ENCODE measurements around the gene ABCA1. TPM values are rescaled to one million over a fixed set of nuclear protein-coding genes. Genes with fewer than 3 reads are reported as not detected.

ABCA1 gene
- total and polyA plus RNA-seq, 2 of the 13 experiments (the other 11 are each of a cell fraction or from before 2014, with no cell fraction given): 26.8 to 63.8 TPM

GRCh38 chr9:104927216-104927911, 591 bp downstream of the ABCA1 start (continued):
- TF ChIP-seq ISL2 (CRISPR knock-in tag; IDR thresholded peaks at IDR 0.05) (no peak; the same call in none of the 2 replicates), GATAD2A (CRISPR knock-in tag; IDR thresholded peaks at IDR 0.05) (0 out of 2 replicates have a peak, but pooled peaks have one; percentile 5), BCLAF1 (IDR thresholded peaks at IDR 0.05) (no peak), ZNF670 (CRISPR knock-in tag; IDR thresholded peaks at IDR 0.05; ENCODE audit: borderline replicate concordance) (no peak), ELF3 (CRISPR knock-in tag; IDR thresholded peaks at IDR 0.05) (no peak), SIX4 (CRISPR knock-in tag; IDR thresholded peaks at IDR 0.05) (no peak), PHB2 (IDR thresholded peaks at IDR 0.05; ENCODE audit: partially characterized antibody) (no peak), FLYWCH1 (CRISPR knock-in tag; IDR thresholded peaks at IDR 0.05) (no peak), ZSCAN31 (CRISPR knock-in tag; IDR thresholded peaks at IDR 0.05; ENCODE audit: low read depth) (peak; percentile 10; the same call in 1 of the 2 replicates), MED8 (CRISPR knock-in tag; IDR thresholded peaks at IDR 0.05; ENCODE audit: insufficient replicate concordance) (no peak), FOXJ3 (CRISPR knock-in tag; IDR thresholded peaks at IDR 0.05; ENCODE audit: borderline replicate concordance) (peak; percentile 59; the same call in 1 of the 2 replicates), TOPORS (CRISPR knock-in tag; IDR thresholded peaks at IDR 0.05) (no peak), TFAP4 (IDR thresholded peaks at IDR 0.05; ENCODE audit: borderline replicate concordance, low read depth) (peak; percentile 25; the same call in 1 of the 2 replicates), SMARCE1 (IDR thresholded peaks at IDR 0.05; ENCODE audit: borderline replicate concordance) (no peak), XRCC5 (optimal IDR thresholded peaks at IDR 0.05; ENCODE audit: low read length) (no peak), HNF4A (CRISPR knock-in tag; IDR thresholded peaks at IDR 0.05) (no peak), SP4 (CRISPR knock-in tag; IDR thresholded peaks at IDR 0.05) (no peak), PRDM15 (CRISPR knock-in tag; IDR thresholded peaks at IDR 0.05) (no peak), HDAC6 (IDR thresholded peaks at IDR 0.05; ENCODE audit: low read depth, low read length) (no peak), ZNF124 (CRISPR knock-in tag; IDR thresholded peaks at IDR 0.05) (no peak), BHLHE40 (IDR thresholded peaks at IDR 0.05; ENCODE audit: low read length) (no peak), ZNF598 (CRISPR knock-in tag; IDR thresholded peaks at IDR 0.05; ENCODE audit: borderline replicate concordance) (no peak), SUZ12 (IDR thresholded peaks at IDR 0.05; ENCODE audit: low read depth, low read length) (no peak)
- TF ChIP-seq, protein P1, sequence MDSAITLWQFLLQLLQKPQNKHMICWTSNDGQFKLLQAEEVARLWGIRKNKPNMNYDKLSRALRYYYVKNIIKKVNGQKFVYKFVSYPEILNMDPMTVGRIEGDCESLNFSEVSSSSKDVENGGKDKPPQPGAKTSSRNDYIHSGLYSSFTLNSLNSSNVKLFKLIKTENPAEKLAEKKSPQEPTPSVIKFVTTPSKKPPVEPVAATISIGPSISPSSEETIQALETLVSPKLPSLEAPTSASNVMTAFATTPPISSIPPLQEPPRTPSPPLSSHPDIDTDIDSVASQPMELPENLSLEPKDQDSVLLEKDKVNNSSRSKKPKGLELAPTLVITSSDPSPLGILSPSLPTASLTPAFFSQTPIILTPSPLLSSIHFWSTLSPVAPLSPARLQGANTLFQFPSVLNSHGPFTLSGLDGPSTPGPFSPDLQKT (CRISPR knock-in tag; IDR thresholded peaks at IDR 0.05; ENCODE audit: borderline replicate concordance): no peak
